ENCODE data around the gene RSPH3. TPM values are rescaled to one million over a fixed set of nuclear protein-coding genes. Genes with fewer than 3 reads are reported as not detected.

Gene RSPH3
- total RNA-seq, 3 donors from 2014 or later (not counting 1 experiment from before 2014, with no cell fraction given): 1.5 to 2.9 (median 2.4) TPM

DNA sequence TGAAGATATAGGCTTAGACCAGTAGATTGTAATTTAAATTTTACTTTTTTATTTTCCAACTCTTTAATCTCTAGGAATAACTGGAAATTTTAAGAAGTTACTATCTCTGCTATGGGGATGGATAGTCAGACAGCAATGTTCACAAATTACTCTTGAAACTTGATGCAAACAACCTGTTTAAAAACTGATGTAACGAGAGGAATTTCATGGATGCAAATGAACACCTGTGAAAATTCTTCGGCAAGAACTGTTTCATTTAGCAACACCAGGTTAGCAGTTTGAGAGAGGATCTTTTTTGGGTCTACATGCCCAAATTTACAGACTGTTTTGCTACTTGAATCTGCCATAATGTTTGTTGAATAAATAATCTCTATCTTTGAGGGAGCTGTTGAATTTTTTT is 20.0 kb upstream of the RSPH3 start:
- H3K36me3 ChIP-seq (ENCODE audit: control insufficient read depth, insufficient read depth, low read length): no peaks in the 10 kb centered on the region
- Mint-ChIP-seq H3K36me3 (peaks cover 11% of the 10 kb centered on the region), H3K27me3 (ENCODE audit: low read depth in 2 of 2) (no peaks in the 10 kb centered on the region), H3K4me3 (no peak overlapping the region), H3K9me3 (peaks cover 2% of the 10 kb centered on the region in 2 donors), H3K4me1 (peaks cover 26 to 28% of the 10 kb centered on the region in 2 donors), H3K27ac (no peak overlapping the region)
- ATAC-seq: no peak
- H3K4me3 ChIP-seq (ENCODE audit: low read length): no peak overlapping the region
- H3K4me1 ChIP-seq (ENCODE audit: control insufficient read depth, insufficient read depth, low read length): peaks cover 10% of the 10 kb centered on the region
- 88% methylated on average over 2 of the region's 2 CpGs for WGBS (ENCODE audit: insufficient coverage)
- intact Hi-C loops (cut with micrococcal nuclease): no loop called here
- no peaks in the 10 kb centered on the region for H3K27me3 ChIP-seq (ENCODE audit: control insufficient read depth, insufficient read depth, low read length)
- peaks cover 12% of the 10 kb centered on the region for H3K9me3 ChIP-seq (ENCODE audit: control insufficient read depth, insufficient read depth, low read length)
- H3K27ac ChIP-seq (ENCODE audit: low read length): no peak overlapping the region
- TF ChIP-seq, protein P1, sequence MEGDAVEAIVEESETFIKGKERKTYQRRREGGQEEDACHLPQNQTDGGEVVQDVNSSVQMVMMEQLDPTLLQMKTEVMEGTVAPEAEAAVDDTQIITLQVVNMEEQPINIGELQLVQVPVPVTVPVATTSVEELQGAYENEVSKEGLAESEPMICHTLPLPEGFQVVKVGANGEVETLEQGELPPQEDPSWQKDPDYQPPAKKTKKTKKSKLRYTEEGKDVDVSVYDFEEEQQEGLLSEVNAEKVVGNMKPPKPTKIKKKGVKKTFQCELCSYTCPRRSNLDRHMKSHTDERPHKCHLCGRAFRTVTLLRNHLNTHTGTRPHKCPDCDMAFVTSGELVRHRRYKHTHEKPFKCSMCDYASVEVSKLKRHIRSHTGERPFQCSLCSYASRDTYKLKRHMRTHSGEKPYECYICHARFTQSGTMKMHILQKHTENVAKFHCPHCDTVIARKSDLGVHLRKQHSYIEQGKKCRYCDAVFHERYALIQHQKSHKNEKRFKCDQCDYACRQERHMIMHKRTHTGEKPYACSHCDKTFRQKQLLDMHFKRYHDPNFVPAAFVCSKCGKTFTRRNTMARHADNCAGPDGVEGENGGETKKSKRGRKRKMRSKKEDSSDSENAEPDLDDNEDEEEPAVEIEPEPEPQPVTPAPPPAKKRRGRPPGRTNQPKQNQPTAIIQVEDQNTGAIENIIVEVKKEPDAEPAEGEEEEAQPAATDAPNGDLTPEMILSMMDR (IDR thresholded peaks at IDR 0.05): no peak
- DNase-seq: no peak

DNA sequence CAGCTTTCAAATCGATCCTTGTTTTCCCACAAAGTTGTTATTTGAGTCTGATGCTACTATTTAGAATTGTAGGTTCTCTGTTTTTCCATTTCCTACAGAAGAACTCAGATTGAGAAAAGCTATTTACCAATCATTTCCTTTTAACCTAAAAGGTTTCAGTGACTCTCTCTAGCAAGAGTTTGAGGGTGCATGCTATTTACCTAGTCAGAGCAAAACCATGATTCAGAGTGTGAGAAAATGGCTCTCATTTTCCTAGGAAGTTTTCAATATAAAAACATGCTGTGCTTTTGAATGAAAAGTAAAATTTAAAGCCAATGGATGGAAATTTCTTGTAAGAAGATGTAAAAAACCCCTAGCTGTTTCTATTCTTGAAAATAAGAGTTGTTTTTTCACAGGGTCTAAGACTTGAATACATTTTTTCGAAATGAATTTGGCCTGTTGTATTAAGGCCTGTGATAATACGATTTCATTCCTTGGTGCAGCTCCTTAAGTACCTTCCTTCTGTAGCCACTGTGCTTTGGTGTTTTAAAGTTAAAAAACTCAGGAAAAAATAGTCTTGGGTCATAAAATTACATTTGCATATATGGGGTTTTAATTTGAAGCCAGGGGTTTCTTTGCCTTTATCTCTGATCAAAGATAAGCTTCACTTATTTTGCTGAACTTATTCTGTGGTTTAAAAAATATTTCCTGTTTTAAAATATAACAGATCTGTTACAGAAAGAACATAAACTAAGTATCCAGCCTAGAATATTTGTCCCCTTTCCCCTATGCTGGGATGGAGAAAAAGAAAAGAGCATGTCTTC is 18.0 kb upstream of the RSPH3 start:
- no peaks in the 10 kb centered on the region for H3K36me3 Mint-ChIP-seq
- no peak for ATAC-seq
- 21% methylated on average over 2 of the region's 3 CpGs for WGBS (ENCODE audit: insufficient coverage)
- H3K27me3 Mint-ChIP-seq (ENCODE audit: low read depth in 2 of 2): no peaks in the 10 kb centered on the region
- Histone ChIP-seq H3K9me3 (ENCODE audit: control insufficient read depth, insufficient read depth, low read length) (peaks cover 4% of the 10 kb centered on the region), H3K4me1 (ENCODE audit: control insufficient read depth, insufficient read depth, low read length) (peaks cover 9% of the 10 kb centered on the region), H3K4me3 (ENCODE audit: low read length) (no peak overlapping the region), H3K27ac (ENCODE audit: low read length) (peak overlapping the region; percentile 14), H3K27me3 (ENCODE audit: control insufficient read depth, insufficient read depth, low read length) (no peaks in the 10 kb centered on the region), H3K36me3 (ENCODE audit: control insufficient read depth, insufficient read depth, low read length) (no peaks in the 10 kb centered on the region)
- H3K4me1 Mint-ChIP-seq: peaks cover 17 to 18% of the 10 kb centered on the region in 2 donors
- no peak overlapping the region for H3K4me3 Mint-ChIP-seq
- peak overlapping the region in 1 of 2 donors; percentile 0 for H3K27ac Mint-ChIP-seq
- no peaks in the 10 kb centered on the region for H3K9me3 Mint-ChIP-seq
- TF ChIP-seq, protein P1 (IDR thresholded peaks at IDR 0.05): no peak
- DNase-seq: no peak
- intact Hi-C loops (cut with micrococcal nuclease): no loop called here

DNA sequence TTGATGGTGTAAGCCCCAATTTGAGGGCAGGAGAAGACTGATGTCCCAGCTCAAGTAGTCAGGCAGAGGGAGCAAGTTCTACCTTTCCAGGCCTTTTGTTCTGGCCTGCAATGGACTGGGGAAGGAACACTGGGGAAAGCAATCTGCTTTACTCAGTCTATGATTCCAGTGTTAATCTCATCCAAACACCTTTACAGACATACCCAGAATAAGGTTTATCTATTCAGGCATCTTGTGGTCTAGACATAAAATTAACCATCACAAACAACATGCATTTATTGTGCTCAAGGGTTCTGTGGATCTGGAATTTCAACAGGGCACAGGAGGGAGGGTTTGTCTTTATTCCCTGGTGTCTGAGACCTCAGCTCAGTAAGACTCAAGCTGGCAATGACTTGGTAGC is 14.4 kb upstream of the RSPH3 start:
- no peak overlapping the region for H3K4me3 Mint-ChIP-seq
- H3K27ac ChIP-seq (ENCODE audit: low read length): no peak overlapping the region
- H3K27ac Mint-ChIP-seq: no peak overlapping the region
- no peak for DNase-seq
- no peaks in the 10 kb centered on the region for H3K36me3 ChIP-seq (ENCODE audit: control insufficient read depth, insufficient read depth, low read length)
- peaks cover 17 to 32% of the 10 kb centered on the region in 2 donors for H3K4me1 Mint-ChIP-seq
- no peaks in the 10 kb centered on the region for H3K27me3 ChIP-seq (ENCODE audit: control insufficient read depth, insufficient read depth, low read length)
- no peaks in the 10 kb centered on the region for H3K9me3 Mint-ChIP-seq
- H3K9me3 ChIP-seq (ENCODE audit: control insufficient read depth, insufficient read depth, low read length): peaks cover 4% of the 10 kb centered on the region
- no peaks in the 10 kb centered on the region for H3K36me3 Mint-ChIP-seq
- TF ChIP-seq, protein P1 (IDR thresholded peaks at IDR 0.05): no peak
- H3K27me3 Mint-ChIP-seq (ENCODE audit: low read depth in 2 of 2): no peaks in the 10 kb centered on the region
- no peak for ATAC-seq
- H3K4me3 ChIP-seq (ENCODE audit: low read length): no peak overlapping the region
- intact Hi-C loops (cut with micrococcal nuclease): no loop called here
- H3K4me1 ChIP-seq (ENCODE audit: control insufficient read depth, insufficient read depth, low read length): peaks cover 15% of the 10 kb centered on the region

DNA sequence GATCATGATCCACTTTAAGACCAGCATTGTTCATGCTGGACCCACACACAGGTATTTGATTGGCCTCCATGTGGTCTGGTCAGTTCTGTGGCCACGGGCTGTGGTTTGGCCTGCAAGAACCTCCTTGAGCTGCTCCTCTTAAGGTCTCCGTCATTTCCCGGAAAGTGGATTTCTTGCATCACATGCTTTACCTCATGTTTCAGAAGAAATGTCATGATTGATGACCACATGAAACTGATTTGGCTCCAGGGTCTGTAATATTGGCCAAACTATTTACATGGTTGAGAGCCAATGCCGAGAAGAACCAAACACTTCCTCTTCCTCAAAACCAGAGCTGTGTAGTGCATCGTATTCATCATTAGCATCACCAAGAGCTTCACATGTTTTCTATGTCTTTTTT is 13.2 kb upstream of the RSPH3 start:
- TF ChIP-seq, protein P1 (IDR thresholded peaks at IDR 0.05): no peak
- ATAC-seq (peak in 1 of 3 donors; percentile 62), DNase-seq (no peak)
- Histone ChIP-seq H3K27me3 (ENCODE audit: control insufficient read depth, insufficient read depth, low read length) (no peaks in the 10 kb centered on the region), H3K36me3 (ENCODE audit: control insufficient read depth, insufficient read depth, low read length) (no peaks in the 10 kb centered on the region), H3K4me1 (ENCODE audit: control insufficient read depth, insufficient read depth, low read length) (peaks cover 22% of the 10 kb centered on the region), H3K27ac (ENCODE audit: low read length) (no peak overlapping the region), H3K9me3 (ENCODE audit: control insufficient read depth, insufficient read depth, low read length) (peaks cover 4% of the 10 kb centered on the region), H3K4me3 (ENCODE audit: low read length) (no peak overlapping the region)
- no peaks in the 10 kb centered on the region for H3K27me3 Mint-ChIP-seq (ENCODE audit: low read depth in 2 of 2)
- H3K4me3 Mint-ChIP-seq: no peak overlapping the region
- H3K4me1 Mint-ChIP-seq: peaks cover 18 to 30% of the 10 kb centered on the region in 2 donors
- intact Hi-C loops (cut with micrococcal nuclease): no loop called here
- no peak overlapping the region for H3K27ac Mint-ChIP-seq
- H3K36me3 Mint-ChIP-seq: no peaks in the 10 kb centered on the region
- H3K9me3 Mint-ChIP-seq: no peaks in the 10 kb centered on the region
- 59% methylated on average over 5 of the region's 5 CpGs for WGBS (ENCODE audit: insufficient coverage)

Data from natural killer cell (primary cell).